Left ventricle myocardium inferior (tissue), 1 donor: ENCODE data around the gene DESI2. TPM values are rescaled to one million over a fixed set of nuclear protein-coding genes. Genes with fewer than 3 reads are reported as not detected.
A peak's percentile ranks its signal among the peaks of the same experiment; 100 is the strongest.

Experiments
- DNase-seq: peaks from one replicate; pipeline ENCODE4 v3.0.0-alpha.2; 2020
- H3K27ac ChIP-seq: fragments of 200-600 bp; replicated peaks from 2 replicates; pipeline ENCODE4 v1.8.0; 2021
- H3K27me3 ChIP-seq: fragments of 200-600 bp; 2 replicates; pipeline ENCODE4 v1.8.0; 2021; ENCODE audit warnings: low read depth
- H3K36me3 ChIP-seq: fragments of 200-600 bp; 2 replicates; pipeline ENCODE4 v1.8.0; 2021
- H3K4me1 ChIP-seq: fragments of 200-600 bp; 2 replicates; pipeline ENCODE4 v1.8.0; 2021
- H3K4me3 ChIP-seq: fragments of 200-600 bp; 2 replicates; pipeline ENCODE4 v1.8.0; 2021; ENCODE audit warnings: mild to moderate bottlenecking, moderate library complexity
- H3K9me3 ChIP-seq: fragments of 200-600 bp; replicated peaks from 2 replicates; pipeline ENCODE4 v1.8.0; 2021
- intact Hi-C: fragments of 100-400 bp; cut with micrococcal nuclease; formaldehyde crosslinking; loops from one replicate; pipeline ENCODE4 v1.11.0; 2022
- total RNA-seq: library from RNA; stranded (reverse); fragmentation: NEBNext Ultra II Directional; extraction: Animal tissue kit (Norgen Biotek cat#: 25700); gene quantifications from one replicate; pipeline ENCODE4 v1.2.1, GENCODE V29; 2021
- TF ChIP-seq, protein P1 (sequence below): fragments of 200-600 bp; IDR thresholded peaks from 2 replicates; pipeline ENCODE4 v1.8.0; 2021; ENCODE audit warnings: antibody characterized with exemption, mild to moderate bottlenecking, borderline replicate concordance
- donor health status: DM: no; HTN: yes; CAD: no; lungs with severe emphysema.

DESI2 gene
- total RNA-seq, 1 donor from 2014 or later: 22.3 TPM

DNA sequence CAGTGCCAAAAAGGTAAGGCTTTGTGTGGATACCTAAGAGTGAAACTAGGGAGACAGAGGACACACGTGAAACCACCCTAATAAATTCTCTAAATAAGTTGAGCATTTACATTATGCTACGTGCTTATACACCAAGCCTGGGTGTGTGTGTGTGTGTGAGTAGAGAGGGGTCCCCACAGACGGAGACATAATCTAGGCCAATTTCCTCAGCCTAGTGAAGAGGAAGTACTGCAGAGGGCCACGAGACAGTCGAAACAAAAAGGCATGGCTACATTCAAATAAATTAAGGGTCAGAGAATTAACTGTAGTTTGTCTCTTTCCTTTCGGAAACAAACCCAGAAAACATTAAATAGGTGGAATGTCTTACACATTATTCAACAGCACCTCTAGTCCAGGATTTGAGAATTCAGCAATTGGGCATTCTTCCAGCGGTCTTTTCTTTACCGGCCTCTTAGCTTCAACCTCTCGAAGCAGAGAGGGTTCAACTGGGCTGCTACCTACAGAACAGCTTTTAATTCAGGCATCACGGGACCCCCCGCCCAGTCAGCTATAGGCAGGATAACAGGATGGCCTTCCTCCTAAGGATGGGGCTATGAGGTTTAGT, 75.0 kb downstream of the DESI2 start:
- no peaks in the 10 kb centered on the region for H3K36me3 ChIP-seq
- H3K27ac ChIP-seq: no peak overlapping the region
- intact Hi-C loops: no loop called here
- DNase-seq: no peak
- H3K27me3 ChIP-seq: no peaks in the 10 kb centered on the region
- no peaks in the 10 kb centered on the region for H3K9me3 ChIP-seq
- TF ChIP-seq, protein P1, sequence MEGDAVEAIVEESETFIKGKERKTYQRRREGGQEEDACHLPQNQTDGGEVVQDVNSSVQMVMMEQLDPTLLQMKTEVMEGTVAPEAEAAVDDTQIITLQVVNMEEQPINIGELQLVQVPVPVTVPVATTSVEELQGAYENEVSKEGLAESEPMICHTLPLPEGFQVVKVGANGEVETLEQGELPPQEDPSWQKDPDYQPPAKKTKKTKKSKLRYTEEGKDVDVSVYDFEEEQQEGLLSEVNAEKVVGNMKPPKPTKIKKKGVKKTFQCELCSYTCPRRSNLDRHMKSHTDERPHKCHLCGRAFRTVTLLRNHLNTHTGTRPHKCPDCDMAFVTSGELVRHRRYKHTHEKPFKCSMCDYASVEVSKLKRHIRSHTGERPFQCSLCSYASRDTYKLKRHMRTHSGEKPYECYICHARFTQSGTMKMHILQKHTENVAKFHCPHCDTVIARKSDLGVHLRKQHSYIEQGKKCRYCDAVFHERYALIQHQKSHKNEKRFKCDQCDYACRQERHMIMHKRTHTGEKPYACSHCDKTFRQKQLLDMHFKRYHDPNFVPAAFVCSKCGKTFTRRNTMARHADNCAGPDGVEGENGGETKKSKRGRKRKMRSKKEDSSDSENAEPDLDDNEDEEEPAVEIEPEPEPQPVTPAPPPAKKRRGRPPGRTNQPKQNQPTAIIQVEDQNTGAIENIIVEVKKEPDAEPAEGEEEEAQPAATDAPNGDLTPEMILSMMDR: no peak
- no peak overlapping the region for H3K4me3 ChIP-seq
- H3K4me1 ChIP-seq: peaks cover 7% of the 10 kb centered on the region

DNA sequence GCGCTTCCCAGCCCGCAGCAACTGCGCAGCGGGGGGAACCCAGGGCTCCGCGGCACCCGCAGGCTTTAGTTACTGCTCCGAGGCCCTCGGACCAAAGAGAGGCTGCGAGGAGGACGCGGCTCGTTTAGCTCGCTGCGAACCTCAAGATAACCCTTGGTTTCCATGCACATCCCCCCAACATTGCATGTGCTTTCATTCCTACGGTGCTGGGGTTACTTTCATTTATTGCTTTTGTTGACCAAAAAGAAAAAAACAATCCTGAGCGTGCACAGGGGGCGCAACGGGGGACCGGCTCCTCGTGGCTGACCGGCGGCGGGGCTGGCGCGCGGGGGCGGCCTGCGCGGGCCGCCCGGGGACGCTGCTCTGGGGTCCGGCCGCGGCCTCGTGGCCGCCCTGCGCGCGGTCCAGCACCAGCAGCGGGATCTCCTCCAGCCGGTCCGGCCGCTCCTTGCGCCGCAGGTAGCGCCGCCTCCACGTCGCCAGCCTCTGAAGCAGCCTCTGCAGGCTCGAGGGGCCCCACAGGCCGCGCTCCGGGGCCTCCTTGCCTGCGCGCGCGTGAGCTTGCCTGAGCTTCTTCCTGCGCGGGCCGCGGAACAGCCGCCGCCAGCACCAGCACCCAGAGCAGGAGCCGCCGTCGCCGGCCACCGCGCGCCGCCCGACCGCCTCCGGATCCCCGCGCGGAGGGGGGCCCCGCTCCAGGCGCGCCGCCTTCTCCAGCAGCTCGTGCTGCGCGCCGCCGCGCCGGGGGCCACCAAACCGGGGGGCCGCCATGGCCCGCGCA, 77.4 kb downstream of the DESI2 start:
- H3K36me3 ChIP-seq: no peaks in the 10 kb centered on the region
- no peaks in the 10 kb centered on the region for H3K9me3 ChIP-seq
- TF ChIP-seq, protein P1: no peak
- H3K27me3 ChIP-seq: no peaks in the 10 kb centered on the region
- H3K4me1 ChIP-seq: peaks cover 7% of the 10 kb centered on the region
- intact Hi-C loops: no loop called here
- H3K4me3 ChIP-seq: peak overlapping the region; percentile 70
- peak overlapping the region; percentile 6 for H3K27ac ChIP-seq
- DNase-seq: peak; percentile 33

DNA sequence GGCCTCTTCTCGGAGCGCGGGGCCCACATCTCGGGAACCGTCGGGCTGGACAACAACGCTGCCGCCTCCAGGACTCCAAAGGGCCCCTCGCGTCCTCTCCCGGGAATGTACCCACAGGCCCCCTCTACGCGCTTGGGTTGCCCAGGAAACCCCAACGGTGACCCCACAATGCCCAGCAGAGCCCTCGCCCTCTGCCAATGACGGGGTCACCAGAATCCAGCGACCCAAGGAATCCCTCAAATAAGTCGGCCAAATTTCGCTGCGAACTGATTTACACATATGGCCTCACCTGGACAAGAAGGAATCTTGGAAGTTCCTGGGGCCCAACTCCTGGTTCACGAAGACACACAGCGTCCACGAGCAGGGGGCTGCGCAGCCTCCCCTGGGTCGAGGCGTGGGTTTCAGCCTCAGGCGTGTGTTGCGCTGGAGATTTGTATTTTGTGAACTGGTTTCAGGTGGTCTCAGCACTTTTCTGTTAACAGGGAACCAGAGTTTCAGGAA, 78.1 kb downstream of the DESI2 start:
- TF ChIP-seq, protein P1: no peak
- Histone ChIP-seq H3K4me3 (peak overlapping the region; percentile 70), H3K36me3 (no peaks in the 10 kb centered on the region), H3K27me3 (no peaks in the 10 kb centered on the region), H3K9me3 (no peaks in the 10 kb centered on the region), H3K27ac (no peak overlapping the region), H3K4me1 (peaks cover 7% of the 10 kb centered on the region)
- intact Hi-C loops: no loop called here
- no peak for DNase-seq

DNA sequence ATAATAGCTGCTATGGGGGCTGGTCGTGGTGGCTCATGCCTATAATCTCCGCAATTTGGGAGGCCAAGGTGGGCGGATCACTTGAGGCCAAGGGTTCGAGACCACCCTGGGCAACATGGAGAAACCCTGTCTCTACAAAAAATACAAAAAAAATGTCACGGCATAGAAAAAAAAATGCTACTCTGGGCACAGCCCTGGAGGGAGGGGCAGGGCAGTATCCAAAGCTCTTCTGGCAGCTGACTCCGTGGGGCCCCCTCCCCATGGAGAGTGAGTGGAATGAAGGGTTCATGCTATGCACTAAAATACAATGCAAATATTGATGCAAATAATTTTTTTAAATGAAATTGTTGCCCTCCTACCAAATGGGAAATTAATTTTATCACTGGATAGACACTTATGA, 78.7 kb downstream of the DESI2 start:
- TF ChIP-seq, protein P1: no peak
- Histone ChIP-seq H3K4me3 (no peak overlapping the region), H3K4me1 (peaks cover 7% of the 10 kb centered on the region), H3K36me3 (no peaks in the 10 kb centered on the region), H3K27me3 (no peaks in the 10 kb centered on the region), H3K9me3 (no peaks in the 10 kb centered on the region), H3K27ac (no peak overlapping the region)
- no peak for DNase-seq
- intact Hi-C loops: no loop called here

DNA sequence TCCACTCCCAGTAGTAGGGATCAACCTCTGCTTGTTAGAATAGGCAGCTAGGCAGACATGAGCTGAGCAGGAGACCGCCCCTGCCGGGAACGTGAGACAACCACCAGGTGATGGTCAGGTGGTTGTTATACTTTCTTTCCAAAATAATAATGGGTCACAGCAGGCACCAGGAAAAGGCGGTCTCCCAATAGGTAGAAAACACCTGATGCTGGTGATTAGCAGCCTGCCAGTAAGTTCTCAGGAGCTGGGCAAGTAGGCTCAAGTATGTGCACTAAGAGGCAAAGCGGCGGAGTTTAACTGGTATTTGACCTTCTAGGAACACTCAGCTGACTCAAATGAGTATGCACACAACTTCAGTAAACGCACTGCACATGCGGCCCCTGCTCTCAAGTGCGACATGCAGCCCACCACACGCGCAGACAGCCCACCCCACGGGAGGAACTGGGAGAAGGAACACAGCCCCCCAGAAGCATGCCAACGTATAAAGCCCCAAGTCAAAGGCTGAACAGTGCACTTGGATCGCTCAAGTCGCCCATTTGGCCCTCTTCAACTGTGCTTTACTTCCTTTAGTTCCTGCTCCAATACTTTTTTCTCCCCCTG, 80.0 kb downstream of the DESI2 start:
- Histone ChIP-seq H3K36me3 (no peaks in the 10 kb centered on the region), H3K9me3 (no peaks in the 10 kb centered on the region), H3K27me3 (no peaks in the 10 kb centered on the region), H3K4me1 (peaks cover 7% of the 10 kb centered on the region), H3K27ac (no peak overlapping the region), H3K4me3 (no peak overlapping the region)
- no peak for DNase-seq
- intact Hi-C loops: no loop called here
- TF ChIP-seq, protein P1: no peak
